HEK293 (cell line): ENCODE data around the gene DMRTA1.

Experiments
- CTCF ChIA-PET: fragments of 350-600 bp; formaldehyde crosslinking; extraction: SDS; loops from one replicate; lab custom pipeline; 2021; ENCODE audit warnings: antibody characterized with exemption; lab: Yijun Ruan, JAX
- POLR2A ChIA-PET: fragments of 300-600 bp; formaldehyde crosslinking; extraction: SDS; loops from one replicate; lab custom pipeline; 2020; ENCODE audit warnings: antibody characterized with exemption, inconsistent platforms; lab: Yijun Ruan, JAX
- H3K27ac ChIP-seq: fragments of 200-500 bp; sonication (Bioruptor generic); 2 replicates; pipeline ENCODE4 v1.5.1; 2014; ENCODE audit warnings: low read depth, low read length, control low read depth, inconsistent platforms; ENCODE audit errors: extremely low read depth
- H3K36me3 ChIP-seq, 2 experiments: fragments of 200-500 bp in 1 of 2; sonication (Bioruptor generic) in 1 of 2; 1 replicate in 1 of 2; 2 replicates in 1 of 2; pipeline ENCODE4 v1.5.1; 2014 to 2017; ENCODE audit warnings: inconsistent platforms in 2 of 2, low read length in 2 of 2; ENCODE audit not compliant: control insufficient read depth in 2 of 2, insufficient read depth in 1 of 2
- H3K4me1 ChIP-seq: fragments of 200-500 bp; sonication (Bioruptor generic); 2 replicates; pipeline ENCODE4 v1.5.1; 2014; ENCODE audit warnings: mild to moderate bottlenecking, low read length, inconsistent platforms; ENCODE audit not compliant: control insufficient read depth, insufficient read depth
- H3K4me3 ChIP-seq: 2 replicates; pipeline ENCODE4 v1.5.1; 2011; ENCODE audit warnings: low read depth, mild to moderate bottlenecking, control low read depth, low read length, moderate library complexity
- H3K9me3 ChIP-seq: fragments of 200-500 bp; sonication (Bioruptor generic); 2 replicates; pipeline ENCODE4 v1.5.1; 2014; ENCODE audit warnings: low read depth, low read length, inconsistent platforms; ENCODE audit not compliant: control insufficient read depth, insufficient read depth
- MEIS1 ChIP-seq: sonication (generic); formaldehyde crosslinking; IDR thresholded peaks from 2 replicates; pipeline ENCODE4 v1.8.1; 2022; ENCODE audit warnings: missing genetic modification reagents, mild to moderate bottlenecking, borderline replicate concordance
- ZBTB44 ChIP-seq: fragments of 450-650 bp; IDR thresholded peaks from 2 replicates; pipeline ENCODE4 v1.5.1; 2018; ENCODE audit warnings: missing biosample characterization, mild to moderate bottlenecking, missing genetic modification characterization
- ZNF114 ChIP-seq: fragments of 450-650 bp; formaldehyde crosslinking; IDR thresholded peaks from 2 replicates; pipeline ENCODE4 v1.5.0; 2017; ENCODE audit warnings: missing biosample characterization, missing genetic modification characterization
- ZNF138 ChIP-seq: fragments of 450-650 bp; formaldehyde crosslinking; IDR thresholded peaks from 2 replicates; pipeline ENCODE4 v1.5.1; 2016; ENCODE audit warnings: missing biosample characterization, missing genetic modification characterization, borderline replicate concordance
- ZNF174 ChIP-seq: fragments of 450-650 bp; formaldehyde crosslinking; IDR thresholded peaks from 2 replicates; pipeline ENCODE4 v1.5.0; 2017; ENCODE audit warnings: missing biosample characterization, mild to moderate bottlenecking, missing genetic modification characterization
- ZNF449 ChIP-seq: fragments of 450-650 bp; formaldehyde crosslinking; IDR thresholded peaks from 2 replicates; pipeline ENCODE4 v1.5.1; 2017; ENCODE audit warnings: missing biosample characterization, mild to moderate bottlenecking, missing genetic modification characterization, moderate library complexity
- ZNF548 ChIP-seq: fragments of 450-650 bp; formaldehyde crosslinking; IDR thresholded peaks from 2 replicates; pipeline ENCODE4 v1.5.1; 2016; ENCODE audit warnings: missing biosample characterization, missing genetic modification characterization
- ZNF571 ChIP-seq: fragments of 450-650 bp; formaldehyde crosslinking; IDR thresholded peaks from 2 replicates; pipeline ENCODE4 v1.5.0; 2017; ENCODE audit warnings: missing biosample characterization, missing genetic modification characterization
- ZNF623 ChIP-seq: fragments of 450-650 bp; formaldehyde crosslinking; IDR thresholded peaks from 2 replicates; pipeline ENCODE4 v1.5.1; 2016; ENCODE audit warnings: missing biosample characterization, missing genetic modification characterization
- ZNF654 ChIP-seq: fragments of 450-650 bp; formaldehyde crosslinking; IDR thresholded peaks from 2 replicates; pipeline ENCODE4 v1.5.1; 2016; ENCODE audit warnings: low read depth, missing biosample characterization, missing genetic modification characterization
- ZNF768 ChIP-seq: fragments of 450-650 bp; formaldehyde crosslinking; IDR thresholded peaks from 2 replicates; pipeline ENCODE4 v1.5.1; 2018; ENCODE audit warnings: missing biosample characterization, mild to moderate bottlenecking, missing genetic modification characterization
- TF ChIP-seq, protein P1 (sequence below): fragments of 450-650 bp; formaldehyde crosslinking; IDR thresholded peaks from 2 replicates; pipeline ENCODE4 v1.5.1; 2016; ENCODE audit warnings: missing biosample characterization, missing genetic modification characterization, borderline replicate concordance
- TF ChIP-seq, protein P2 (sequence below): fragments of 450-650 bp; formaldehyde crosslinking; IDR thresholded peaks from 2 replicates; pipeline ENCODE4 v1.5.1; 2017; ENCODE audit warnings: missing biosample characterization, missing genetic modification characterization
- TF ChIP-seq, protein P3 (sequence below): fragments of 450-650 bp; formaldehyde crosslinking; IDR thresholded peaks from 2 replicates; pipeline ENCODE4 v1.5.1; 2016; ENCODE audit warnings: missing biosample characterization, missing genetic modification characterization

Gene DMRTA1

DNA sequence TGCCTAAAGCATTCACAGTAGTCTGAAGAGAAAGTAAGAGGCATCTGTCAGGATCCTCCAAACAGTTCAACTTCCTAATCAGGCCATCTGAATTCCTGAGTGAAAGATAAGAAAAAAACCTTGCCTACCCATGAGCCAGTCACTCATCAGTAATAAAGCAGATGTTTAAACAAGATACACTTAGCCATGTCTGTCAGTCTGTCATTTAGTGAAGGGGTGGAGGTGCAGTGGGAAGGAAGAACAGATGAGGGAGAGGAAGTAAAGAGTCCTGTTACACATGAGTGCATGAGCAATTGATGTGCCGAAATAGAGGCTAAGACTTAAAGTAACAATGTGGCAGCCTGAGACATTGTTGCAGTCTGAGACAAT is 29.9 kb upstream of the DMRTA1 start (continued):
- TF ChIP-seq, protein P1, sequence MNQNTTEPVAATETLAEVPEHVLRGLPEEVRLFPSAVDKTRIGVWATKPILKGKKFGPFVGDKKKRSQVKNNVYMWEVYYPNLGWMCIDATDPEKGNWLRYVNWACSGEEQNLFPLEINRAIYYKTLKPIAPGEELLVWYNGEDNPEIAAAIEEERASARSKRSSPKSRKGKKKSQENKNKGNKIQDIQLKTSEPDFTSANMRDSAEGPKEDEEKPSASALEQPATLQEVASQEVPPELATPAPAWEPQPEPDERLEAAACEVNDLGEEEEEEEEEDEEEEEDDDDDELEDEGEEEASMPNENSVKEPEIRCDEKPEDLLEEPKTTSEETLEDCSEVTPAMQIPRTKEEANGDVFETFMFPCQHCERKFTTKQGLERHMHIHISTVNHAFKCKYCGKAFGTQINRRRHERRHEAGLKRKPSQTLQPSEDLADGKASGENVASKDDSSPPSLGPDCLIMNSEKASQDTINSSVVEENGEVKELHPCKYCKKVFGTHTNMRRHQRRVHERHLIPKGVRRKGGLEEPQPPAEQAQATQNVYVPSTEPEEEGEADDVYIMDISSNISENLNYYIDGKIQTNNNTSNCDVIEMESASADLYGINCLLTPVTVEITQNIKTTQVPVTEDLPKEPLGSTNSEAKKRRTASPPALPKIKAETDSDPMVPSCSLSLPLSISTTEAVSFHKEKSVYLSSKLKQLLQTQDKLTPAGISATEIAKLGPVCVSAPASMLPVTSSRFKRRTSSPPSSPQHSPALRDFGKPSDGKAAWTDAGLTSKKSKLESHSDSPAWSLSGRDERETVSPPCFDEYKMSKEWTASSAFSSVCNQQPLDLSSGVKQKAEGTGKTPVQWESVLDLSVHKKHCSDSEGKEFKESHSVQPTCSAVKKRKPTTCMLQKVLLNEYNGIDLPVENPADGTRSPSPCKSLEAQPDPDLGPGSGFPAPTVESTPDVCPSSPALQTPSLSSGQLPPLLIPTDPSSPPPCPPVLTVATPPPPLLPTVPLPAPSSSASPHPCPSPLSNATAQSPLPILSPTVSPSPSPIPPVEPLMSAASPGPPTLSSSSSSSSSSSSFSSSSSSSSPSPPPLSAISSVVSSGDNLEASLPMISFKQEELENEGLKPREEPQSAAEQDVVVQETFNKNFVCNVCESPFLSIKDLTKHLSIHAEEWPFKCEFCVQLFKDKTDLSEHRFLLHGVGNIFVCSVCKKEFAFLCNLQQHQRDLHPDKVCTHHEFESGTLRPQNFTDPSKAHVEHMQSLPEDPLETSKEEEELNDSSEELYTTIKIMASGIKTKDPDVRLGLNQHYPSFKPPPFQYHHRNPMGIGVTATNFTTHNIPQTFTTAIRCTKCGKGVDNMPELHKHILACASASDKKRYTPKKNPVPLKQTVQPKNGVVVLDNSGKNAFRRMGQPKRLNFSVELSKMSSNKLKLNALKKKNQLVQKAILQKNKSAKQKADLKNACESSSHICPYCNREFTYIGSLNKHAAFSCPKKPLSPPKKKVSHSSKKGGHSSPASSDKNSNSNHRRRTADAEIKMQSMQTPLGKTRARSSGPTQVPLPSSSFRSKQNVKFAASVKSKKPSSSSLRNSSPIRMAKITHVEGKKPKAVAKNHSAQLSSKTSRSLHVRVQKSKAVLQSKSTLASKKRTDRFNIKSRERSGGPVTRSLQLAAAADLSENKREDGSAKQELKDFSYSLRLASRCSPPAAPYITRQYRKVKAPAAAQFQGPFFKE (tag by site-specific recombination): no peak
- TF ChIP-seq, protein P2, sequence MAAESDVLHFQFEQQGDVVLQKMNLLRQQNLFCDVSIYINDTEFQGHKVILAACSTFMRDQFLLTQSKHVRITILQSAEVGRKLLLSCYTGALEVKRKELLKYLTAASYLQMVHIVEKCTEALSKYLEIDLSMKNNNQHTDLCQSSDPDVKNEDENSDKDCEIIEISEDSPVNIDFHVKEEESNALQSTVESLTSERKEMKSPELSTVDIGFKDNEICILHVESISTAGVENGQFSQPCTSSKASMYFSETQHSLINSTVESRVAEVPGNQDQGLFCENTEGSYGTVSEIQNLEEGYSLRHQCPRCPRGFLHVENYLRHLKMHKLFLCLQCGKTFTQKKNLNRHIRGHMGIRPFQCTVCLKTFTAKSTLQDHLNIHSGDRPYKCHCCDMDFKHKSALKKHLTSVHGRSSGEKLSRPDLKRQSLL (tag by site-specific recombination): no peak
- TF ChIP-seq MEIS1 (CRISPR knock-in tag): no peak

DNA sequence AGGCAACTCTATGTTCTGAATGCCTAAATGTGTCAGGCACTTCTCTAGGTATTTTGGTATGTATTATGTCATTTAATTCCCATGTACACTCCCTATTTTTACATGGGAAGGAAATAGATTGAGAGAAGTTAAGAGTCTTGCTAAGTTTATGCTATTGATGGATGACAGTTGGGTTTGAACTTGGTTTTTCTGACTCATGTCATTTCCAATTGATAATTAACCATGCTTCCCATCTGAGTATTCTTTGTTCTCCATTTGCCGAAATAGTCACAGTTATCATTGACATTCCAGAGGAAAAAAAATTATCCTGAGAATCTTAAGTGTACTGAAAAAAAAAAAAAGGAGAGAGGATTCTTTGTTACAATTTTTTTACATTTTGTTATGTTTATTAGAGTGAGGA is 23.1 kb upstream of the DMRTA1 start:
- Histone ChIP-seq H3K27ac (no peak overlapping the region), H3K4me1 (no peaks in the 10 kb centered on the region), H3K9me3 (no peaks in the 10 kb centered on the region), H3K36me3 (no peaks in the 10 kb centered on the region), H3K4me3 (no peak overlapping the region)
- TF ChIP-seq ZNF654 (tag by site-specific recombination): no peak
- no peak for TF ChIP-seq ZNF114 (tag by site-specific recombination)
- no peak for TF ChIP-seq ZNF548 (tag by site-specific recombination)
- no peak for TF ChIP-seq ZBTB44 (tag by site-specific recombination)
- no peak for TF ChIP-seq ZNF768 (tag by site-specific recombination)
- TF ChIP-seq ZNF571 (tag by site-specific recombination): no peak
- TF ChIP-seq ZNF174: no peak
- TF ChIP-seq ZNF623 (tag by site-specific recombination): no peak
- TF ChIP-seq ZNF449 (tag by site-specific recombination): no peak
- TF ChIP-seq, protein P3, sequence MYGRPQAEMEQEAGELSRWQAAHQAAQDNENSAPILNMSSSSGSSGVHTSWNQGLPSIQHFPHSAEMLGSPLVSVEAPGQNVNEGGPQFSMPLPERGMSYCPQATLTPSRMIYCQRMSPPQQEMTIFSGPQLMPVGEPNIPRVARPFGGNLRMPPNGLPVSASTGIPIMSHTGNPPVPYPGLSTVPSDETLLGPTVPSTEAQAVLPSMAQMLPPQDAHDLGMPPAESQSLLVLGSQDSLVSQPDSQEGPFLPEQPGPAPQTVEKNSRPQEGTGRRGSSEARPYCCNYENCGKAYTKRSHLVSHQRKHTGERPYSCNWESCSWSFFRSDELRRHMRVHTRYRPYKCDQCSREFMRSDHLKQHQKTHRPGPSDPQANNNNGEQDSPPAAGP (tag by site-specific recombination): no peak
- TF ChIP-seq ZNF138 (tag by site-specific recombination): no peak
- CTCF ChIA-PET: interaction anchor here (0.6 kb wide), 1 partner anchor 1028 kb away, joined by 3 read pairs; no protein-coding TSS in a partner anchor
- POLR2A ChIA-PET: no interaction called here
